SK-N-SH treated with all-trans-retinoic acid at 6 μM for 48 hours (cell line): ENCODE data around the gene AUH.

ENCODE experiments used
- ARNTL ChIP-seq: fragments of 450-650 bp; formaldehyde crosslinking; IDR thresholded peaks from 2 replicates; pipeline ENCODE4 v1.5.0; 2020; ENCODE audit warnings: low read depth, mild to moderate bottlenecking, moderate library complexity, borderline replicate concordance
- CSRNP3 ChIP-seq: fragments of 250-450 bp; sonication (Bioruptor Pico); IDR thresholded peaks from 2 replicates; pipeline ENCODE4 v1.5.1; 2021; ENCODE audit warnings: mild to moderate bottlenecking, moderate library complexity
- GLIS3 ChIP-seq: fragments of 250-450 bp; sonication (Bioruptor Pico); IDR thresholded peaks from 2 replicates; pipeline ENCODE4 v1.5.0; 2020; ENCODE audit warnings: mild to moderate bottlenecking, moderate library complexity
- ISL1 ChIP-seq: fragments of 250-450 bp; sonication (Bioruptor Pico); IDR thresholded peaks from 2 replicates; pipeline ENCODE4 v2.1.2; 2022; ENCODE audit warnings: mild to moderate bottlenecking, moderate library complexity
- POU6F1 ChIP-seq: fragments of 250-450 bp; sonication (Bioruptor Pico); IDR thresholded peaks from 2 replicates; pipeline ENCODE4 v1.8.0; 2021; ENCODE audit warnings: low read depth, mild to moderate bottlenecking, moderate library complexity, borderline replicate concordance
- SNAI2 ChIP-seq: fragments of 250-450 bp; sonication (Bioruptor Pico); IDR thresholded peaks from 2 replicates; pipeline ENCODE4 v1.5.0; 2020; ENCODE audit warnings: mild to moderate bottlenecking, moderate library complexity
- TCF4 ChIP-seq: fragments of 250-450 bp; sonication (Bioruptor Pico); IDR thresholded peaks from 2 replicates; pipeline ENCODE4 v1.8.0; 2021; ENCODE audit warnings: mild to moderate bottlenecking, moderate library complexity, borderline replicate concordance
- ZFP3 ChIP-seq: fragments of 250-450 bp; sonication (Bioruptor Pico); IDR thresholded peaks from 2 replicates; pipeline ENCODE4 v1.5.0; 2020; ENCODE audit warnings: mild to moderate bottlenecking, moderate library complexity
- ZNF70 ChIP-seq: fragments of 450-650 bp; formaldehyde crosslinking; IDR thresholded peaks from 2 replicates; pipeline ENCODE4 v1.5.0; 2020; ENCODE audit warnings: mild to moderate bottlenecking, moderate library complexity
- TF ChIP-seq, protein P1 (sequence below): fragments of 250-450 bp; sonication (Bioruptor Pico); IDR thresholded peaks from 2 replicates; pipeline ENCODE4 v1.8.0; 2020; ENCODE audit warnings: mild to moderate bottlenecking, moderate library complexity, borderline replicate concordance
- TF ChIP-seq, protein P2 (sequence below): fragments of 250-450 bp; sonication (Bioruptor Pico); IDR thresholded peaks from 2 replicates; pipeline ENCODE4 v1.5.1; 2020; ENCODE audit warnings: low read depth, mild to moderate bottlenecking, moderate library complexity

GRCh38 chr9:91398926-91399325 is 37.2 kb upstream of the AUH start:
- TF ChIP-seq TCF4 (CRISPR knock-in tag), result no peak
- TF ChIP-seq, protein P1, sequence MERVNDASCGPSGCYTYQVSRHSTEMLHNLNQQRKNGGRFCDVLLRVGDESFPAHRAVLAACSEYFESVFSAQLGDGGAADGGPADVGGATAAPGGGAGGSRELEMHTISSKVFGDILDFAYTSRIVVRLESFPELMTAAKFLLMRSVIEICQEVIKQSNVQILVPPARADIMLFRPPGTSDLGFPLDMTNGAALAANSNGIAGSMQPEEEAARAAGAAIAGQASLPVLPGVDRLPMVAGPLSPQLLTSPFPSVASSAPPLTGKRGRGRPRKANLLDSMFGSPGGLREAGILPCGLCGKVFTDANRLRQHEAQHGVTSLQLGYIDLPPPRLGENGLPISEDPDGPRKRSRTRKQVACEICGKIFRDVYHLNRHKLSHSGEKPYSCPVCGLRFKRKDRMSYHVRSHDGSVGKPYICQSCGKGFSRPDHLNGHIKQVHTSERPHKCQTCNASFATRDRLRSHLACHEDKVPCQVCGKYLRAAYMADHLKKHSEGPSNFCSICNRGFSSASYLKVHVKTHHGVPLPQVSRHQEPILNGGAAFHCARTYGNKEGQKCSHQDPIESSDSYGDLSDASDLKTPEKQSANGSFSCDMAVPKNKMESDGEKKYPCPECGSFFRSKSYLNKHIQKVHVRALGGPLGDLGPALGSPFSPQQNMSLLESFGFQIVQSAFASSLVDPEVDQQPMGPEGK, result no peak
- TF ChIP-seq, protein P2, sequence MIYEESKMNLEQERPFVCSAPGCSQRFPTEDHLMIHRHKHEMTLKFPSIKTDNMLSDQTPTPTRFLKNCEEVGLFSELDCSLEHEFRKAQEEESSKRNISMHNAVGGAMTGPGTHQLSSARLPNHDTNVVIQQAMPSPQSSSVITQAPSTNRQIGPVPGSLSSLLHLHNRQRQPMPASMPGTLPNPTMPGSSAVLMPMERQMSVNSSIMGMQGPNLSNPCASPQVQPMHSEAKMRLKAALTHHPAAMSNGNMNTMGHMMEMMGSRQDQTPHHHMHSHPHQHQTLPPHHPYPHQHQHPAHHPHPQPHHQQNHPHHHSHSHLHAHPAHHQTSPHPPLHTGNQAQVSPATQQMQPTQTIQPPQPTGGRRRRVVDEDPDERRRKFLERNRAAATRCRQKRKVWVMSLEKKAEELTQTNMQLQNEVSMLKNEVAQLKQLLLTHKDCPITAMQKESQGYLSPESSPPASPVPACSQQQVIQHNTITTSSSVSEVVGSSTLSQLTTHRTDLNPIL (CRISPR knock-in tag), result no peak
- TF ChIP-seq ISL1 (CRISPR knock-in tag), result no peak
- no peak for TF ChIP-seq CSRNP3 (CRISPR knock-in tag)
- no peak for TF ChIP-seq SNAI2 (CRISPR knock-in tag)
- no peak for TF ChIP-seq ZNF70 (CRISPR knock-in tag)
- TF ChIP-seq ARNTL, result no peak
- no peak for TF ChIP-seq ZFP3 (CRISPR knock-in tag)
- TF ChIP-seq GLIS3 (CRISPR knock-in tag), result no peak
- no peak for TF ChIP-seq POU6F1 (CRISPR knock-in tag)
